IMR-90 (cell line): ENCODE results near the gene COL23A1. TPM values are rescaled to one million over a fixed set of nuclear protein-coding genes. Genes with fewer than 3 reads are reported as not detected.
A peak's percentile ranks its signal among the peaks of the same experiment; 100 is the strongest.

Experiments used
- ATAC-seq: fragments of 200-7000 bp; cut with Tn5 transposase; 2 replicates; pipeline ENCODE4 v1.9.1; 2020; ENCODE audit warnings: low read depth, mild to moderate bottlenecking, moderate library complexity
- BruUV-seq: library from RNA; stranded (reverse); fragments of 400-500 nt; replicated peaks from 2 replicates; lab custom pipeline; 2021; lab: Mats Ljungman, UMichigan
- CTCF ChIA-PET: fragments of 300-600 bp; formaldehyde crosslinking; extraction: SDS; loops from one replicate; lab custom pipeline; 2021; ENCODE audit warnings: antibody characterized with exemption; lab: Yijun Ruan, JAX
- POLR2A ChIA-PET: fragments of 300-600 bp; sonication (Branson Sonifier 250); formaldehyde crosslinking; loops from one replicate; lab custom pipeline; 2022; ENCODE audit warnings: antibody characterized with exemption; ENCODE audit not compliant: unreplicated experiment; lab: Charles Lee
- DNase-seq: peaks from one replicate; pipeline ENCODE4 v3.0.0; 2013
- H2AFZ ChIP-seq: replicated peaks from 2 replicates; pipeline ENCODE3; 2013; ENCODE audit warnings: low read length, mild to moderate bottlenecking; ENCODE audit not compliant: poor library complexity
- H2AK5ac ChIP-seq: 2 replicates; pipeline ENCODE4 v1.6.1; 2013; ENCODE audit warnings: low read depth, low read length, inconsistent platforms
- H2AK9ac ChIP-seq: replicated peaks from 2 replicates; pipeline ENCODE3; 2013; ENCODE audit warnings: mild to moderate bottlenecking, low read depth, low read length, moderate library complexity; ENCODE audit not compliant: poor library complexity
- H2BK120ac ChIP-seq: 2 replicates; pipeline ENCODE4 v1.6.1; 2013; ENCODE audit warnings: low read depth, low read length, inconsistent platforms
- H2BK15ac ChIP-seq: 3 replicates; pipeline ENCODE4 v1.6.1; 2013; ENCODE audit warnings: low read depth, low read length, inconsistent platforms
- H2BK20ac ChIP-seq: 2 replicates; pipeline ENCODE4 v1.6.1; 2013; ENCODE audit warnings: low read depth, mild to moderate bottlenecking, inconsistent platforms, low read length, moderate library complexity
- H2BK5ac ChIP-seq: 2 replicates; pipeline ENCODE4 v1.6.1; 2013; ENCODE audit warnings: mild to moderate bottlenecking, low read depth, low read length, inconsistent platforms; ENCODE audit not compliant: poor library complexity, severe bottlenecking
- H3K14ac ChIP-seq: replicated peaks from 2 replicates; pipeline ENCODE4 v1.6.1; 2013; ENCODE audit warnings: low read depth, low read length, inconsistent platforms
- H3K18ac ChIP-seq: 2 replicates; pipeline ENCODE4 v1.6.1; 2013; ENCODE audit warnings: low read depth, low read length, control low read depth
- H3K23ac ChIP-seq: 2 replicates; pipeline ENCODE4 v1.6.1; 2013; ENCODE audit warnings: low read depth, low read length, inconsistent platforms
- H3K27ac ChIP-seq: 2 replicates; pipeline ENCODE4 v1.5.1; 2013; ENCODE audit warnings: mild to moderate bottlenecking, control low read depth, low read length; ENCODE audit not compliant: insufficient read depth
- H3K27me3 ChIP-seq: 2 replicates; pipeline ENCODE4 v1.6.1; 2013; ENCODE audit warnings: low read length; ENCODE audit not compliant: control insufficient read depth, insufficient read depth
- H3K36me3 ChIP-seq: 2 replicates; pipeline ENCODE4 v1.6.1; 2013; ENCODE audit warnings: low read length, mixed read lengths; ENCODE audit not compliant: control insufficient read depth, insufficient read depth
- H3K4ac ChIP-seq: 2 replicates; pipeline ENCODE4 v1.6.1; 2013; ENCODE audit warnings: low read depth, low read length, inconsistent platforms
- H3K4me1 ChIP-seq: 2 replicates; pipeline ENCODE4 v1.6.1; 2013; ENCODE audit warnings: low read length, mixed read lengths; ENCODE audit not compliant: control insufficient read depth, insufficient read depth
- H3K4me2 ChIP-seq: 2 replicates; pipeline ENCODE4 v1.6.1; 2013; ENCODE audit warnings: low read depth, mild to moderate bottlenecking, control low read depth, low read length, moderate library complexity
- H3K4me3 ChIP-seq: 2 replicates; pipeline ENCODE4 v1.5.1; 2013; ENCODE audit warnings: low read depth, mild to moderate bottlenecking, control low read depth, low read length, moderate library complexity; ENCODE audit not compliant: insufficient read depth
- H3K56ac ChIP-seq: 2 replicates; pipeline ENCODE4 v1.6.1; 2013; ENCODE audit warnings: low read length, inconsistent platforms; ENCODE audit not compliant: insufficient read depth; ENCODE audit errors: extremely low read depth
- H3K79me1 ChIP-seq, 2 experiments: 2 replicates each; pipeline ENCODE4 v1.6.1; 2013; ENCODE audit warnings: low read length in 2 of 2, inconsistent platforms in 1 of 2, low read depth in 1 of 2
- H3K9ac ChIP-seq: 2 replicates; pipeline ENCODE4 v1.6.1; 2013; ENCODE audit warnings: low read depth, low read length, control low read depth
- H3K9me1 ChIP-seq: 2 replicates; pipeline ENCODE4 v1.6.1; 2013; ENCODE audit warnings: low read length, inconsistent platforms; ENCODE audit not compliant: insufficient read depth
- H3K9me3 ChIP-seq: 2 replicates; pipeline ENCODE4 v1.6.1; 2013; ENCODE audit warnings: low read length; ENCODE audit not compliant: control insufficient read depth, insufficient read depth
- H4K20me1 ChIP-seq: 2 replicates; pipeline ENCODE4 v1.6.1; 2013; ENCODE audit warnings: low read length, inconsistent platforms; ENCODE audit not compliant: insufficient read depth
- H4K5ac ChIP-seq: 2 replicates; pipeline ENCODE4 v1.6.1; 2013; ENCODE audit warnings: mild to moderate bottlenecking, low read depth, low read length, control low read depth
- H4K8ac ChIP-seq, 2 experiments: 2 replicates each; pipeline ENCODE4 v1.6.1; 2013; ENCODE audit warnings: low read depth in 2 of 2, low read length in 2 of 2, control low read depth in 1 of 2, inconsistent platforms in 1 of 2
- H4K91ac ChIP-seq: 2 replicates; pipeline ENCODE4 v1.6.1; 2013; ENCODE audit warnings: low read depth, low read length, inconsistent platforms; ENCODE audit not compliant: insufficient read depth
- BHLHE40 ChIP-seq: fragments of 150-350 bp; IDR thresholded peaks from 2 replicates; pipeline ENCODE4 v1.6.1; 2016; ENCODE audit warnings: mild to moderate bottlenecking, low read depth, low read length
- CEBPB ChIP-seq: IDR thresholded peaks from 2 replicates; pipeline ENCODE4 v1.6.1; 2012; ENCODE audit warnings: low read depth, low read length, improper control_type of control experiment
- CHD1 ChIP-seq: IDR thresholded peaks from 2 replicates; pipeline ENCODE4 v1.6.1; 2012; ENCODE audit warnings: low read depth, low read length, improper control_type of control experiment
- FOS ChIP-seq: fragments of 150-350 bp; IDR thresholded peaks from 2 replicates; pipeline ENCODE4 v1.6.1; 2016; ENCODE audit warnings: low read depth, low read length
- MAFK ChIP-seq: IDR thresholded peaks from 2 replicates; pipeline ENCODE4 v1.6.1; 2012; ENCODE audit warnings: low read depth, low read length, improper control_type of control experiment
- MXI1 ChIP-seq: IDR thresholded peaks from 2 replicates; pipeline ENCODE4 v1.6.1; 2012; ENCODE audit warnings: low read depth, mild to moderate bottlenecking, low read length, moderate library complexity, borderline replicate concordance
- POLR2A ChIP-seq: IDR thresholded peaks from 2 replicates; pipeline ENCODE4 v1.6.1; 2012; ENCODE audit warnings: mild to moderate bottlenecking, low read depth, low read length
- RAD21 ChIP-seq: IDR thresholded peaks from 2 replicates; pipeline ENCODE4 v1.6.1; 2012; ENCODE audit warnings: low read length, improper control_type of control experiment
- RCOR1 ChIP-seq: IDR thresholded peaks from 2 replicates; pipeline ENCODE4 v1.6.1; 2012; ENCODE audit warnings: mild to moderate bottlenecking, low read length, improper control_type of control experiment; ENCODE audit not compliant: insufficient replicate concordance
- SMC3 ChIP-seq: fragments of 150-350 bp; IDR thresholded peaks from 2 replicates; pipeline ENCODE4 v1.6.1; 2016; ENCODE audit warnings: low read depth, mild to moderate bottlenecking, antibody characterized with exemption, low read length, moderate library complexity
- WGBS, 2 experiments: methylation state at CpG; one replicate each; pipeline versions ENCODE4 v1.1.5 to v1.1.7; 2013; ENCODE audit warnings: missing lambda C conversion rate in 2 of 2; ENCODE audit not compliant: insufficient read length in 1 of 2; ENCODE audit errors: extremely low coverage in 2 of 2; 5-methylcytosine and 5-hydroxymethylcytosine counted together
- dilution Hi-C: fragments of 300-500 bp; cut with HindIII; formaldehyde crosslinking; loops from one replicate; pipeline ENCODE4 v1.14.3; 2018; ENCODE audit warnings: low sequenced_read_pairs; ENCODE audit not compliant: unreplicated experiment
- in situ Hi-C: fragments of 300-500 bp; cut with MboI; formaldehyde crosslinking; loops from 3 replicates; pipeline ENCODE4 v1.14.3; 2019; ENCODE audit warnings: low sequenced_read_pairs, inconsistent platforms, mixed read lengths
- intact Hi-C: fragments of 100-400 bp; cut with micrococcal nuclease; formaldehyde crosslinking; loops from 2 replicates; pipeline ENCODE4 v1.10.0; 2022
- polyA plus RNA-seq, 3 experiments: library from polyadenylated mRNA; depleted of rRNA; stranded (reverse); fragments of >200 nt; gene quantifications; 2 replicates each; pipeline ENCODE4 v1.2.3, GENCODE V29; 2012; ENCODE audit warnings: low replicate concordance in 1 of 3
- total RNA-seq: library from RNA; depleted of rRNA; stranded (reverse); fragments of >200 nt; gene quantifications from 2 replicates; pipeline ENCODE4 v1.2.3, GENCODE V29; 2012
- TF ChIP-seq, protein P1 (sequence below): fragments of 150-350 bp; IDR thresholded peaks from 2 replicates; pipeline ENCODE4 v1.6.1; 2016; ENCODE audit warnings: low read depth, mild to moderate bottlenecking, low read length, moderate library complexity, borderline replicate concordance

COL23A1 gene
- total and polyA plus RNA-seq, 2 of the 4 experiments (the other 2 are of a cell fraction), result not detected

- intact Hi-C loops, result no loop called here
- Histone ChIP-seq H3K4me3 (no peak overlapping the region), H2AK9ac (no peak overlapping the region), H3K56ac (no peak overlapping the region), H2BK5ac (no peak overlapping the region), H4K91ac (no peak overlapping the region), H3K14ac (no peak overlapping the region), H3K23ac (no peak overlapping the region), H3K9ac (no peak overlapping the region), H3K4me2 (no peak overlapping the region), H4K5ac (no peak overlapping the region), H2BK120ac (no peak overlapping the region), H3K4ac (no peak overlapping the region), H3K9me3 (peaks cover 9% of the 10 kb centered on the region), H3K27ac (no peak overlapping the region), H2BK20ac (no peak overlapping the region), H2AK5ac (no peak overlapping the region), H3K36me3 (no peaks in the 10 kb centered on the region), H3K4me1 (no peaks in the 10 kb centered on the region), H3K79me1 (no peaks in the 10 kb centered on the region), H2AFZ (peak overlapping the region; percentile 67), H3K27me3 (no peaks in the 10 kb centered on the region; the same call in 1 of the 2 replicates), H2BK15ac (no peak overlapping the region), H4K20me1 (no peaks in the 10 kb centered on the region), H3K9me1 (no peaks in the 10 kb centered on the region), H3K18ac (no peak overlapping the region), H4K8ac (no peak overlapping the region)
- DNase-seq (no peak), ATAC-seq (no peak)
- TF ChIP-seq MXI1 (no peak), CEBPB (no peak), POLR2A (no peak), CHD1 (no peak), BHLHE40 (no peak), RCOR1 (no peak), RAD21 (no peak), SMC3 (no peak), FOS (no peak), MAFK (no peak)
- TF ChIP-seq, protein P1, sequence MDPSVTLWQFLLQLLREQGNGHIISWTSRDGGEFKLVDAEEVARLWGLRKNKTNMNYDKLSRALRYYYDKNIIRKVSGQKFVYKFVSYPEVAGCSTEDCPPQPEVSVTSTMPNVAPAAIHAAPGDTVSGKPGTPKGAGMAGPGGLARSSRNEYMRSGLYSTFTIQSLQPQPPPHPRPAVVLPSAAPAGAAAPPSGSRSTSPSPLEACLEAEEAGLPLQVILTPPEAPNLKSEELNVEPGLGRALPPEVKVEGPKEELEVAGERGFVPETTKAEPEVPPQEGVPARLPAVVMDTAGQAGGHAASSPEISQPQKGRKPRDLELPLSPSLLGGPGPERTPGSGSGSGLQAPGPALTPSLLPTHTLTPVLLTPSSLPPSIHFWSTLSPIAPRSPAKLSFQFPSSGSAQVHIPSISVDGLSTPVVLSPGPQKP, result no peak
- 77% methylated on average over 6 of the region's 9 CpGs; no CpG with 5 or more reads in 1 of the 2 experiments for WGBS, 2 experiments
- BruUV-seq, result no TSS peak
- ChIA-PET CTCF (no interaction called here), POLR2A (interaction anchor here (0.6 kb wide), 1 partner anchor 442 kb away, joined by 8 read pairs; no protein-coding TSS in a partner anchor)
- in situ Hi-C loops, result loop anchor here (25.0 kb wide), 1 partner anchor 1210 kb away; no protein-coding TSS in a partner anchor
- dilution Hi-C loops, result no loop called here
Observed at GRCh38 chr5:178277346-178277745, 312.8 kb downstream of the COL23A1 start.
